ENCODE measurements around the gene DHRS2. TPM values are rescaled to one million over a fixed set of nuclear protein-coding genes. Genes with fewer than 3 reads are reported as not detected.
"Not testable (repeated sequence)": the region's sequence is repeated elsewhere in the genome, so short reads cannot be mapped to it uniquely, and the experiment has no call there.

Gene DHRS2
- total and polyA plus RNA-seq, 5 experiments from 2014 or later: not detected

DNA sequence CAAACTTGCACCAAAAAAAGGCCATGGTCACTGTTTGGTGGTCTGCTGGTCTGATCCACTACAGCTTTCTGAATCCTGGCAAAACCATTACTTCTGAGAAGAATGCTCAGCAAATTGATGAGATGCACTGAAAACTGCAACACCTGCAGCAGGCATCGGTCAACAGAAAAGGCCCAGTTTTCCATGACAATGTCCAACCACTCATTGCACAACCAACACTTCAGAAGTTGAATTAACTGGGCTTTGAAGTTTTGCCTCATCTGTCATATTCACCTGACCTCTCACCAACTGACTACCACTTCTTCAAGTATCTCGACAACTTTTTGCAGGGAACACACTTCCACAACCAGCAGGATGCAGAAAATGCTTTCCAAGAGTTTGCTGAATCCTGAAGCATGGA is 7.0 kb upstream of the DHRS2 start:
- no peak overlapping the region for H3K27ac Mint-ChIP-seq
- ATAC-seq: no peak
- no peaks in the 10 kb centered on the region for H3K27me3 Mint-ChIP-seq
- no peak overlapping the region for H3K4me3 Mint-ChIP-seq
- POLR2A ChIA-PET: interaction anchor here (0.7 kb wide), 1 partner anchor 61 kb away, joined by 3 read pairs; no protein-coding TSS in a partner anchor
- peaks cover 7 to 13% (median 9%) of the 10 kb centered on the region in 4 donors for H3K4me1 Mint-ChIP-seq
- peaks cover 4 to 17% (median 13%) of the 10 kb centered on the region in 9 donors for H3K9me3 Mint-ChIP-seq
- H3K36me3 Mint-ChIP-seq: peaks cover 0 to 11% (median 10%) of the 10 kb centered on the region in 3 donors
- no peak for DNase-seq

DNA sequence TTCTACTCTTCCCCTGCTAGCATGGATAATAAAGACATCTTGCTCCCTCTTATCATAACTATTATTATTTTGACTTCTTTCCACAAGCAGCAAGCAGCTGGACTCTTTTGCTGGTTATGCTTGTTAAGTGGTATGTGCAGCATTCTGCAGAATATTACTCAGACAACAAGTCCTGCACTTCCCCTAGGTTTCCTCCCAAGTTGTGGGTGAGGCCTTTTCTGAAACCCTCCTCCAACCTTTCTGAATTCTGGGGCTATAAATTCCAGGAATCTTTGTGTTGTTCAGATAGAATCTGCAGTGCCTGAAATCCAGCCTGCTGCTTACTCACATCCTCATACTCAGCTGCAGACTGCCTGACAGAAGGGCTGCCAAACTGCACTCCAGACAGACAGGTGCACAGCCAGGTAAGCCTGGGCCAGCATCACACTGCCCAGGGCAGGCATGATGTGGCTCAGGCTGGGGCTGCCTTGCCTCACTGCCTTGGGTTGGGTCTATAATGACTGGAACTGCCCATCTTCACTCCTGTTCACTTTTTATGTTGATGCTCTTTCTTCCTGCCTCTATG is 6.2 kb upstream of the DHRS2 start:
- ATAC-seq: no peak
- no peak overlapping the region for H3K27ac Mint-ChIP-seq
- H3K4me3 Mint-ChIP-seq: no peak overlapping the region
- peaks cover 0 to 4% (median 4%) of the 10 kb centered on the region in 3 donors for H3K36me3 Mint-ChIP-seq
- peaks cover 0 to 10% (median 6%) of the 10 kb centered on the region in 9 donors for H3K9me3 Mint-ChIP-seq
- DNase-seq: no peak
- peaks cover 7 to 13% (median 9%) of the 10 kb centered on the region in 4 donors for H3K4me1 Mint-ChIP-seq
- POLR2A ChIA-PET: no interaction called here
- no peaks in the 10 kb centered on the region for H3K27me3 Mint-ChIP-seq

DNA sequence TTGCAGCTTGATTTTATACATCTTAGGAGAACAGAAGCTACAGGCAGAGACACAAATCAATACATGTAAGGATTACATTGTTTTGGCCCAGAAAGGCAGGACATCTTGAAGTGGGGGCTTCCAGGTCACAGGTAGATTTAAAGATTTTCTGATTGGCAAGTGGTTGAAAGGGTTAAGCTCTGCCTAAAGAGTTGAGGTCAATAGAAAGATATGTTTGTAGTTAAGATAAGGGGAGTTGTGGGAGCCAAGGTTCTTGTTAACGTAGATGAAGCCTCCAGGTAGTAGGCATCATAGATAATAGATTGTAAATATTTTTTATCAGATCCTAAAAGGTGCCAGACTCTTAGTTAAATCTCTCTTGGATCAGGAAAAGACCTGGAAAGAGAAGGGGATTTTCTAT is 5.5 kb upstream of the DHRS2 start:
- ATAC-seq: no peak
- no peak for DNase-seq
- Mint-ChIP-seq H3K36me3 (no peaks in the 10 kb centered on the region), H3K9me3 (peaks cover 0 to 2% (median 0%) of the 10 kb centered on the region in 9 donors), H3K27me3 (no peaks in the 10 kb centered on the region), H3K27ac (peak overlapping the region in 2 of 10 donors; percentile 43 to 48), H3K4me1 (peaks cover 7 to 13% (median 9%) of the 10 kb centered on the region in 4 donors), H3K4me3 (no peak overlapping the region)
- POLR2A ChIA-PET: no interaction called here

DNA sequence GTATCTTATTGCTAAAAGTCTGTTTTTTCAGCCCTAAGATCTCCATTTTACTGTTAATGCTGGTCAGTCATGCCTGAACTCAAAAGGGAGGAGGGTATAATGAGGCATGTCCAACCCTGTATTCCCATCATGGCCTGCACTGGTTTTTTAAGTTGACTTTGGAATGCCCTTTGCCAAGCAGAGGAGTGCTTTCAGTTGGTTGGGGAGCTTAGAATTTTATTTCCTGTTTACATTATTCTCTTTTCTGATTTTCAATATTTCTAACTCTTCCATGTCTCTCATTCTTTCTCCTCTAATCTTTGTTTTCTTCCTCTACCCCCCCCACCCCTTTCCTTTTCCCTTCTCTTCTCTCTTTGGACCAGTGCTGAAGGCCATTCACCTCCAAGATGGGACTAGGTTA is 4.9 kb upstream of the DHRS2 start:
- no peaks in the 10 kb centered on the region for H3K9me3 Mint-ChIP-seq
- POLR2A ChIA-PET: interaction anchor here (0.5 to 1.8 kb wide), 4 partner anchors 9 to 42 kb away, joined by 3 to 9 read pairs (median 3); no protein-coding TSS in a partner anchor
- H3K27ac Mint-ChIP-seq: peak overlapping the region in 3 of 10 donors; percentile 12 to 72 (median 68)
- no peaks in the 10 kb centered on the region for H3K27me3 Mint-ChIP-seq
- no peaks in the 10 kb centered on the region for H3K36me3 Mint-ChIP-seq
- peak overlapping the region in 1 of 10 donors; percentile 54 for H3K4me3 Mint-ChIP-seq
- DNase-seq (no peak), ATAC-seq (no peak)
- peaks cover 7 to 13% (median 9%) of the 10 kb centered on the region in 4 donors for H3K4me1 Mint-ChIP-seq

DNA sequence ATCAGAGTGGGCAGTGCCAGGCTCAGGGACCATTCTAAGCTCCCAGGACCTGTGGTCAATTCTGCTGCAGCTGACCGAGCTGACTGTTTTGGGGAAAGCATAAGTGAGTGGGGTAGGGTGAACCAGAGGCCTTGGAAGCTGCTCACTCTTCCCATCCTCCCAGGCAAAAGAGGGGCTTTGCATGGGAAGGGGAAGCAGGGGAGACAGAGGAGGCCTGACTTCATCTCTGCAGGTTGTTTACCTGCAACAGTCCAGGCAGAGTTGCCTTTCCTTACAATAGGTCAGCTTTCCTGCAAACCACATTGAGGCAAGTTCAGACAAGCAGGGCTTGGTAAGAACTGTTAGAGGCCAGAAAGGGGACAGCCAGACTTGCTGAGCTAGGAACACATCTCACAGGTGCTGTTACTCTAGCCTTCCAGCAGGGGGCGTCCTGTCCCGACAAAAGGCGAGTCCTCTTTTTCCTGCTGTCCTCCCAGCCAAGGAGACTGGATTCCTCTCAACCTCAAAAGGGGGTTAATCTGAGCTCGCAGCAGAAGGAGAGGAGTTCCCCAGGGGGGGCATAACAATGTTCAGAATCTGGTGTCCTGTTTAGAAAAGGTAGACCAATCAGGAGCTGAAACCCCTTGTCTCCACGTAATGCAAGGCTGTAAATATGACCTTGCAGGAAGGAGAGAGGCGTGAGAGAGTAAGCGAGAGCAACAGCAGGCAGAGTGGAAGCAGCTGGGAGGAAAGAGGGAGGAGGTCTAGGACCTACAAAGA is 4.3 kb upstream of the DHRS2 start:
- Mint-ChIP-seq H3K4me1 (peaks cover 7 to 13% (median 9%) of the 10 kb centered on the region in 4 donors), H3K9me3 (no peaks in the 10 kb centered on the region), H3K27ac (peak overlapping the region in 9 of 10 donors; percentile 3 to 84 (median 68)), H3K4me3 (peak overlapping the region; percentile 54 to 84 (median 78)), H3K36me3 (no peaks in the 10 kb centered on the region), H3K27me3 (no peaks in the 10 kb centered on the region)
- peak; percentile 49 to 82 (median 73) for DNase-seq
- ATAC-seq: peak; percentile 88 to 90
- POLR2A ChIA-PET: interaction anchor here (0.5 to 1.8 kb wide), 6 partner anchors 8 to 325 kb away, joined by 3 to 9 read pairs (median 3); no protein-coding TSS in a partner anchor

DNA sequence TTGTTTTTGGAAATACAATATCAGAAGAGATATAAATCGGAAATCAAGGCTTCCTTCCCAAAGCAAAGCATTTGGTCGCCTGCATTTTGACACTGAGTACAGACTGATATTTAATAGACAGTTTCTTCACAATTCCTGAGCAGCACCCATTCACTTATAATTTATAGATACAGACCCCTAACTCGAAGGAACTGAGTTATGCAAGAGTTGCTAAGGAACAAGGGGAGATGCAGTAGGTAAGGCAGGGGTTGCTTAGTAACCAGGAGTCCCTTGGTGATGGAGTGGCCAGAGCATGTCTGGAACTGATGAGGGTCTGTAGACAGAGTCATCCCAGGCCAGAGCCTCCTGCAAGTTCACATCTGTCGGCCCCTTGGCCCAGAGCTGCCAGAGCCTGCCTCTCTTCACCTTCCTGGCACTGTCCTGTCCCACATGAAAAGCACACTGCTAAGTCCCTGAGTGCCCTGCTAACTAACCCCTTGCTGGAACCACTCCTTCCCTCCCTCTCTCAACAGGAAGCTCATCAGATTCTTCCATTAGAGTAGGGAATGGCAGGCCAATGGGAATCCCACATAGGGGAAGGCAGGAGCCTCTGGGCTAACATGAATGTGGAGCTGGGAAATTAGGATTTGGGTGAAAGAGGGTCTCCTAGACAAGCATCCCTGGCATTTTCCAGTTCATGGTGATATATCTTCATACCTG is 3.6 kb upstream of the DHRS2 start:
- peak overlapping the region; percentile 0 to 84 (median 58) for H3K27ac Mint-ChIP-seq

DNA sequence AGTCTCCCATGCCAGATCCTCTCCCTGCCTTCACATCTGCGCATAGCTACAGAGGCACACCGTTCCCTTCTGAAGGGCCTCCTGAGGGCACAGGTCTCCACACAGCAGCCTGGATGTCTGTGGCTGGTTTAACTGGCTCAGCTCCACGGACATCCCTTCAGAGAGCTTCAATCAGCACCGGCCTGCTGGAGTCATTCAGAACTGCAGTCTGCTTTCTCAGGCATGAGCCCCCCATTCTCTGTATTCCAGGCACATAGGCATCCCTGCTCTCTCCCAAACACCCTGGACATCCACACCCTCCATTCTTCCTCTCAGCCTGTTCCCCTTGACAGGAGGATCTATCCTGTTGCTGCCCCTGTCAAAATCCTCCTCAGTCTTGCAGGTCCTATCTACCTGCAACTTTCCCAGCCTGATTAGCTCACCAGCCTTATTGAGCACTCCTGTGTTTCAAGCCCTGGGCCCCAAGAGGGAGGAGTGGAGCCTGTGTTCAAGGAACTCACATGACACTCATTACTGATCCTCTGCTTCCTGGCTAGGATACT is 2.9 kb upstream of the DHRS2 start:
- POLR2A ChIA-PET: interaction anchor here (0.7 to 1.8 kb wide), 3 partner anchors 19 to 147 kb away, joined by 3 to 9 read pairs (median 3); no protein-coding TSS in a partner anchor
- H3K36me3 Mint-ChIP-seq: no peaks in the 10 kb centered on the region
- ATAC-seq (no peak), DNase-seq (no peak)
- H3K4me1 Mint-ChIP-seq: peaks cover 7 to 13% (median 9%) of the 10 kb centered on the region in 4 donors
- peaks cover 0 to 2% (median 0%) of the 10 kb centered on the region in 5 donors for H3K27me3 Mint-ChIP-seq
- H3K9me3 Mint-ChIP-seq: no peaks in the 10 kb centered on the region
- H3K27ac Mint-ChIP-seq: peak overlapping the region in 2 of 10 donors; percentile 49 to 76
- H3K4me3 Mint-ChIP-seq: peak overlapping the region in 2 of 10 donors; percentile 37 to 46

More for the DNA sequence above, 3.6 kb upstream of the DHRS2 start:
- H3K36me3 Mint-ChIP-seq: no peaks in the 10 kb centered on the region
- H3K4me1 Mint-ChIP-seq: peaks cover 7 to 13% (median 9%) of the 10 kb centered on the region in 4 donors
- no peak for DNase-seq
- H3K27me3 Mint-ChIP-seq: peaks cover 0 to 2% (median 0%) of the 10 kb centered on the region in 5 donors
- POLR2A ChIA-PET: interaction anchor here (0.6 to 1.8 kb wide), 3 partner anchors 18 to 324 kb away, joined by 3 to 9 read pairs (median 4); no protein-coding TSS in a partner anchor
- no peak for ATAC-seq
- no peaks in the 10 kb centered on the region for H3K9me3 Mint-ChIP-seq
- H3K4me3 Mint-ChIP-seq: peak overlapping the region; percentile 54 to 84 (median 78)

DNA sequence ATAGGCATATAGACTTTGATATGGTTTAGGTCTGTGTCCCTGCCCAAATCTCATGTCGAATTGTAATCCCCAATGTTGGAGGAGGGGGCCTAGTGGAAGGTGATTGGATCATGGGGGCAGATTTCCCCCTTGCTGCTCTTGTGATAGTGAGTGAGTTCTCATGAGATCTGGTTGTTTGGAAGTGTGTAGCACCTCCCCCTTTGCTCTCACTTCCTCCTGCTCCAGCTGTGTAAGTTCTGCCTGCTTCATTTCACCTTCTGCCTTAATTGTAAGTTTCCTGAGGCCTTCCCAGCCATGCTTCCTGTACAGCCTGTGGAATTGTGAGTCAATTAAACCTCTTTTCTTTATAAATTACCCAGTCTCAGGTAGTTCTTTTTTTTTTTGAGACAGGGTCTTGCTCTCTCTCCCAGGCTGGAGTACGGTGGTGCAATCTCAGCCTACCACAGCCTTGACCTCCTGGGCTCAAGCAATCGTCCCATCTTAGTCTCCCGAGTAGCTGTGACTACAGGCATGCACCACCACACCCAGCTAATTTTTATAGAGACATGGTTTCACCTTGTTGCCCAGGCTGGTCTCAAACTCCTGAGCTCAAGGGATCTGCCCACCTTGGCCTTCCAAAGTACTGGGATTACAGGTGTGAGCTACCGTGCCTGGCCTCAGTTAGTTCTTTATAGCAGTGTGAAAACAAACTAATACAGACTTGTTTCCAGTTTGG is 1.3 kb upstream of the DHRS2 start:
- H3K27me3 Mint-ChIP-seq, H3K36me3 Mint-ChIP-seq, POLR2A ChIA-PET, DNase-seq, ATAC-seq, H3K4me3 Mint-ChIP-seq, H3K9me3 Mint-ChIP-seq: not testable (repeated sequence)
- peaks cover 7 to 13% (median 9%) of the 10 kb centered on the region in 4 donors for H3K4me1 Mint-ChIP-seq
- H3K27ac Mint-ChIP-seq: peak overlapping the region in 3 of 10 donors; percentile 12 to 71 (median 65)

DNA sequence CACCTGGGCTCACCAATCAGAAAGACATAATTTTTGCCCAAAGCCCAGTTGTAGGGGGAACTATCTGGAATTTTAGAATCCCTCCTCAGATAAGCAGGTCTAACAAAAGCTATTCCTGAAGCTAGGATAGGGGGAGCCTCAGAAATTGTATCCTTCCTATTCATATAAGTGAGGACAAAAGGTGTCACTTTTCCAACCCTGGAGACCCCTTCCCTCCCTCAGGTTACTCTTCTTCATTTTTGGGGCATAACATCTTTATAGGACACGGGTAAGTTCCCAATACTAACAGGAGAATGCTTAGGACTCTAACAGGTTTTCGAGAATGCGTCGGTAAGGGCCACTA is 1.1 kb downstream of the DHRS2 start:
- ATAC-seq, H3K36me3 Mint-ChIP-seq, H3K4me3 Mint-ChIP-seq, POLR2A ChIA-PET, DNase-seq, H3K27ac Mint-ChIP-seq, H3K27me3 Mint-ChIP-seq, H3K9me3 Mint-ChIP-seq, H3K4me1 Mint-ChIP-seq: not testable (repeated sequence)

DNA sequence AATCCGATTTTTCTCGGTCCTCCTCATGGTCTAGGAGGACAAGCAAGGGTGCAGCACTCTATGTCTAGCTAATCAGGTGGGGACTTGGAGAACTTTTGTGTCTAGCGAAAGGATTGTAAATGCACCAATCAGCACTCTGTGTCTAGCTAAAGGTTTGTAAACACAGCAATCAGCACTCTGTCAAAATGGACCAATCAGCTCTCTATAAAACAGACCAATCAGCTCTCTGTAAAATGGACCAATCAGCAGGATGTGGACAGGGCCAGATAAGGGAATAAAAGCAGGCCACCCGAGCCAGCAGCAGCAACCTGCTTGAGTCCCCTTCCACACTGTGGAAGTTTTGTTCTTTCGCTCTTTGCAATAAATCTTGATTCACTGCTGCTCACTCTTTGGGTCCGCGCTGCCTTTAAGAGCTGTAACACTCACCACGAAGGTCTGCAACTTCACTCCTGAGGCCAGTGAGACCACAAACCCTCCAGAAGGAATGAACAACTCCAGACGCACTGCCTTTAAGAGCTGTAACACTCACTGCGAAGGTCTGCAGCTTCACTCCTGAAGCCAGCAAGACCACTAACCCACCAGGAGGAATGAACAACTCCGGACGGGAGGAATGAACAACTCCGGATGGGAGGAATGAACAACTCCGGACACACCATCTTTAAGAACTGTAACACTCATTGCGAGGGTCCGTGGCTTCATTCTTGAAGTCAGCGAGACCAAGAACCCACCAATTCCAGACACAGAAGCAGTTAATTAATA is 1.7 kb downstream of the DHRS2 start:
- H3K27ac Mint-ChIP-seq, ATAC-seq, DNase-seq, POLR2A ChIA-PET, H3K36me3 Mint-ChIP-seq, H3K27me3 Mint-ChIP-seq, H3K4me1 Mint-ChIP-seq, H3K4me3 Mint-ChIP-seq, H3K9me3 Mint-ChIP-seq: not testable (repeated sequence)

DNA sequence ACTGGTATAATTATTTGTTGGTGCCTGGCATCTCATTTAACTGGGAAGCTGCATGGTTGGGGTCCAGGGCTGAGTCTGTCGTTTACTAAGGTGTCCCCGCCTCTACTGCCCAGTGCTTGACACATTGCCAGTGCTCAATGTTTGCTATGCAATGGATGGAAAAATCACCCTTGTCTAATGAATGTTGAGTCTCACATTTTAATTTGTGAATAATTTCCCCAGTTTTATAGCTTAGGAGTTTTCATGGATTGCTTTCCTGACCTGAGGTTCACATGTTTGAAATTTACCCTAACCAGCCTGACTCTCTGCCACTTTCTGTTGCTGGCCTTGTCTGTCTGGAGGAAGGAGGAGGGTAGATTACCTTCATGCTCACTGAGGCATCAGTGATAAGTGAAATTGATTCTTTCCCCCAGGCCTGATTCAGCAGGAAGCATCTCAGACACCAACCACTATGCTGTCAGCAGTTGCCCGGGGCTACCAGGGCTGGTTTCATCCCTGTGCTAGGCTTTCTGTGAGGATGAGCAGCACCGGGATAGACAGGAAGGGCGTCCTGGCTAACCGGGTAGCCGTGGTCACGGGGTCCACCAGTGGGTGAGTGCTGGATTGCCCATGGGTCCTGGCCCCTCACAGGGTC is 2.4 kb downstream of the DHRS2 start:
- Mint-ChIP-seq H3K4me3 (no peak overlapping the region), H3K27ac (peak overlapping the region in 1 of 10 donors; percentile 22), H3K27me3 (peaks cover 0 to 2% (median 0%) of the 10 kb centered on the region in 5 donors), H3K4me1 (no peaks in the 10 kb centered on the region), H3K36me3 (no peaks in the 10 kb centered on the region), H3K9me3 (no peaks in the 10 kb centered on the region)
- POLR2A ChIA-PET: no interaction called here
- DNase-seq (no peak), ATAC-seq (no peak)
